Adipocyte (in vitro differentiated cells): ENCODE results near the gene C2CD5.
"Not testable (repeated sequence)": the region's sequence is repeated elsewhere in the genome, so short reads cannot be mapped to it uniquely, and the experiment has no call there.

Experiments used
- DNase-seq: peaks from one replicate; pipeline ENCODE4 v3.0.0-alpha.2; 2015; ENCODE audit warnings: low read depth
- H3K27me3 ChIP-seq: replicated peaks from 2 replicates; pipeline ENCODE4 v1.7.0; 2013; ENCODE audit warnings: mild to moderate bottlenecking, low read length, moderate library complexity; ENCODE audit not compliant: control insufficient read depth, insufficient read depth
- H3K36me3 ChIP-seq: 2 replicates; pipeline ENCODE4 v1.7.0; 2013; ENCODE audit warnings: low read length, mild to moderate bottlenecking, moderate library complexity; ENCODE audit not compliant: control insufficient read depth, insufficient read depth, severe bottlenecking
- H3K4me1 ChIP-seq: 2 replicates; pipeline ENCODE4 v1.7.0; 2013; ENCODE audit warnings: mild to moderate bottlenecking, low read length, moderate library complexity; ENCODE audit not compliant: control insufficient read depth, insufficient read depth
- H3K4me3 ChIP-seq: 2 replicates; pipeline ENCODE4 v1.7.0; 2013; ENCODE audit warnings: mild to moderate bottlenecking, low read length, moderate library complexity
- H3K9ac ChIP-seq: 2 replicates; pipeline ENCODE4 v1.7.0; 2013; ENCODE audit warnings: mild to moderate bottlenecking, low read length, moderate library complexity
- H3K9me3 ChIP-seq: 2 replicates; pipeline ENCODE4 v1.7.0; 2013; ENCODE audit warnings: mild to moderate bottlenecking, low read length, moderate library complexity; ENCODE audit not compliant: control insufficient read depth

Gene C2CD5

GRCh38 chr12:22447223-22447622, 97.1 kb downstream of the C2CD5 start:
- Histone ChIP-seq H3K4me3 (no peak overlapping the region), H3K36me3 (peaks cover 5% of the 10 kb centered on the region), H3K9ac (no peak overlapping the region), H3K9me3 (no peaks in the 10 kb centered on the region), H3K4me1 (no peaks in the 10 kb centered on the region), H3K27me3 (no peaks in the 10 kb centered on the region)
- peak; percentile 11 for DNase-seq

GRCh38 chr12:22444317-22444665, 100.1 kb downstream of the C2CD5 start:
- not testable (repeated sequence) for H3K27me3 ChIP-seq, H3K36me3 ChIP-seq, DNase-seq, H3K4me3 ChIP-seq, H3K9me3 ChIP-seq, H3K9ac ChIP-seq, H3K4me1 ChIP-seq

- Histone ChIP-seq H3K9ac (no peak overlapping the region), H3K4me1 (no peaks in the 10 kb centered on the region), H3K9me3 (no peaks in the 10 kb centered on the region), H3K36me3 (no peaks in the 10 kb centered on the region), H3K27me3 (no peaks in the 10 kb centered on the region), H3K4me3 (no peak overlapping the region)
- peak; percentile 90 for DNase-seq
These were observed 100.7 kb downstream of the C2CD5 start for GRCh38 chr12:22443379-22444316.

GRCh38 chr12:22437031-22437806, 107.1 kb downstream of the C2CD5 start:
- H3K9ac ChIP-seq: no peak overlapping the region
- H3K36me3 ChIP-seq: no peaks in the 10 kb centered on the region
- no peak overlapping the region for H3K4me3 ChIP-seq
- H3K4me1 ChIP-seq: peaks cover 6% of the 10 kb centered on the region
- peaks cover 6% of the 10 kb centered on the region for H3K27me3 ChIP-seq
- H3K9me3 ChIP-seq: no peaks in the 10 kb centered on the region
- DNase-seq: no peak

GRCh38 chr12:22435583-22435982, 108.8 kb downstream of the C2CD5 start:
- H3K4me3 ChIP-seq: no peak overlapping the region
- H3K36me3 ChIP-seq: no peaks in the 10 kb centered on the region
- H3K27me3 ChIP-seq: peaks cover 6% of the 10 kb centered on the region
- no peak for DNase-seq
- no peaks in the 10 kb centered on the region for H3K9me3 ChIP-seq
- peaks cover 6% of the 10 kb centered on the region for H3K4me1 ChIP-seq
- no peak overlapping the region for H3K9ac ChIP-seq

- no peak overlapping the region for H3K4me3 ChIP-seq
These were observed 112.6 kb downstream of the C2CD5 start for GRCh38 chr12:22431693-22432251.

GRCh38 chr12:22416801-22417200, 127.5 kb downstream of the C2CD5 start:
- Histone ChIP-seq H3K36me3 (no peaks in the 10 kb centered on the region), H3K27me3 (no peaks in the 10 kb centered on the region), H3K4me1 (peaks cover 7% of the 10 kb centered on the region), H3K9me3 (no peaks in the 10 kb centered on the region), H3K9ac (no peak overlapping the region), H3K4me3 (no peak overlapping the region)
- DNase-seq: no peak

More at GRCh38 chr12:22431693-22432251, 112.6 kb downstream of the C2CD5 start:
- no peak overlapping the region for H3K9ac ChIP-seq
- H3K4me1 ChIP-seq: peaks cover 3% of the 10 kb centered on the region
- peaks cover 6% of the 10 kb centered on the region for H3K27me3 ChIP-seq
- H3K9me3 ChIP-seq: no peaks in the 10 kb centered on the region
- H3K36me3 ChIP-seq: no peaks in the 10 kb centered on the region
- DNase-seq: no peak

GRCh38 chr12:22415342-22416309, 128.7 kb downstream of the C2CD5 start:
- Histone ChIP-seq H3K9ac (no peak overlapping the region), H3K4me1 (peaks cover 7% of the 10 kb centered on the region), H3K9me3 (no peaks in the 10 kb centered on the region)

GRCh38 chr12:22414742-22415141, 129.6 kb downstream of the C2CD5 start:
- Histone ChIP-seq H3K36me3 (no peaks in the 10 kb centered on the region), H3K4me3 (no peak overlapping the region), H3K4me1 (peaks cover 7% of the 10 kb centered on the region), H3K9ac (no peak overlapping the region), H3K27me3 (no peaks in the 10 kb centered on the region), H3K9me3 (no peaks in the 10 kb centered on the region)
- no peak for DNase-seq

More at GRCh38 chr12:22415342-22416309, 128.7 kb downstream of the C2CD5 start:
- Histone ChIP-seq H3K36me3 (no peaks in the 10 kb centered on the region), H3K4me3 (no peak overlapping the region), H3K27me3 (no peaks in the 10 kb centered on the region)
- peak; percentile 2 for DNase-seq

GRCh38 chr12:22413592-22413991, 130.8 kb downstream of the C2CD5 start:
- peaks cover 7% of the 10 kb centered on the region for H3K4me1 ChIP-seq
- H3K9ac ChIP-seq: no peak overlapping the region
- no peak for DNase-seq
- H3K27me3 ChIP-seq: no peaks in the 10 kb centered on the region
- no peak overlapping the region for H3K4me3 ChIP-seq
- H3K9me3 ChIP-seq: no peaks in the 10 kb centered on the region
- H3K36me3 ChIP-seq: no peaks in the 10 kb centered on the region
